Measurements from ENCODE around the gene NOL6. TPM values are rescaled to one million over a fixed set of nuclear protein-coding genes. Genes with fewer than 3 reads are reported as not detected.

The NOL6 gene
- total and polyA plus RNA-seq, 2 of the 13 experiments (the other 11 are each of a cell fraction or from before 2014, with no cell fraction given) = 17.0 to 30.2 TPM

- TF ChIP-seq ATF4 (CRISPR knock-in tag; IDR thresholded peaks at IDR 0.05) (peak in 1 of 2 experiments; percentile 96; a peak in 2 of 4 replicates), TSC22D2 (CRISPR knock-in tag; IDR thresholded peaks at IDR 0.05; ENCODE audit: borderline replicate concordance) (peak; percentile 89; the same call in 1 of the 2 replicates), ZNF335 (CRISPR knock-in tag; IDR thresholded peaks at IDR 0.05) (peak; percentile 89; the same call in 1 of the 2 replicates), USF2 (IDR thresholded peaks at IDR 0.05; ENCODE audit: low read depth, low read length) (no peak), USF2 (CRISPR knock-in tag; IDR thresholded peaks at IDR 0.05; ENCODE audit: borderline replicate concordance) (no peak; the same call in 1 of the 2 replicates), MAZ (IDR thresholded peaks at IDR 0.05; ENCODE audit: borderline replicate concordance, low read depth, low read length) (peak; percentile 69; the same call in 1 of the 2 replicates), MAZ (CRISPR knock-in tag; IDR thresholded peaks at IDR 0.05; ENCODE audit: low read depth) (peak; percentile 78; the same call in 1 of the 2 replicates), CBFB (CRISPR knock-in tag; IDR thresholded peaks at IDR 0.05) (peak; percentile 100), RAD21 (CRISPR knock-in tag; IDR thresholded peaks at IDR 0.05) (peak; percentile 84), ESRRA (CRISPR knock-in tag; IDR thresholded peaks at IDR 0.05; ENCODE audit: low read depth) (peak; percentile 84; the same call in 1 of the 2 replicates), ZNF850 (CRISPR knock-in tag; conservative IDR thresholded peaks at IDR 0.05) (no peak), ZMYM2 (CRISPR knock-in tag; IDR thresholded peaks at IDR 0.05) (peak; percentile 93), SOX5 (CRISPR knock-in tag; IDR thresholded peaks at IDR 0.05; ENCODE audit: borderline replicate concordance) (peak; percentile 100), SNAPC2 (CRISPR knock-in tag; IDR thresholded peaks at IDR 0.05) (no peak), ZNF558 (CRISPR knock-in tag; IDR thresholded peaks at IDR 0.05; ENCODE audit: borderline replicate concordance) (no peak), FOSL2 (CRISPR knock-in tag; IDR thresholded peaks at IDR 0.05) (peak; percentile 96), REXO4 (CRISPR knock-in tag; IDR thresholded peaks at IDR 0.05; ENCODE audit: borderline replicate concordance) (no peak; the same call in 1 of the 2 replicates), FOXC1 (CRISPR knock-in tag; IDR thresholded peaks at IDR 0.05; ENCODE audit: borderline replicate concordance) (0 out of 2 replicates have a peak, but pooled peaks have one; percentile 73), ZBTB39 (CRISPR knock-in tag; IDR thresholded peaks at IDR 0.05) (0 out of 2 replicates have a peak, but pooled peaks have one; percentile 78), BATF2 (CRISPR knock-in tag; IDR thresholded peaks at IDR 0.05) (peak; percentile 93), ELF3 (CRISPR knock-in tag; IDR thresholded peaks at IDR 0.05) (peak; percentile 95), ATF1 (CRISPR knock-in tag; IDR thresholded peaks at IDR 0.05) (peak; percentile 76), HINFP (CRISPR knock-in tag; IDR thresholded peaks at IDR 0.05; ENCODE audit: low read depth) (peak; percentile 88; the same call in 1 of the 2 replicates)
Measured at GRCh38 chr9:33415501-33416038, 58.2 kb downstream of the NOL6 start (continued).

All from HepG2 (cell line).